ENCODE data around the gene BMP10. TPM values are rescaled to one million over a fixed set of nuclear protein-coding genes. Genes with fewer than 3 reads are reported as not detected.

The BMP10 gene
- total RNA-seq, 1 donor from 2014 or later, result not detected

DNA sequence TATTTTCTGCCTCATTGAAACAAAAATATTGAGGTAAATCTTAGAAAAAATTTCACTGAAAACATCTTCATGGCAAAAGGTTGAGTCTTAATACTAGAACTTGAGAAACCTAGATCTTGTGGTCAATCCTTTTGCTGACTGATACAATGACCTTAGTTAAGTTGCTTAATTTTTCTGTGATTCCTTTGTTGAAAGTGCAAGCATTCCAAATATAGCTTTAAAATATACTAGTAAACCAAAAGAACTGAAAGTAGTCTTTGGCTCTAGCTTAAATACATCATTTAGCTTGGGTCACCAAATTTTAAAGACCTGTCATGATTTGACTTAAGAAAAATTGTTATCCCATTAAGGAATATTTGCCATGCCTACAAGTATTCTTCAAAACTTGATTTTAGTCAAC lies 16.7 kb downstream of the BMP10 start:
- H3K27ac ChIP-seq, result no peak overlapping the region
- no peaks in the 10 kb centered on the region for H3F3A ChIP-seq (ENCODE audit: low read depth)
- H3K4me2 ChIP-seq, result no peak overlapping the region
- no peaks in the 10 kb centered on the region for H3K36me3 ChIP-seq
- H3K4me3 ChIP-seq, result no peak overlapping the region
- Mint-ChIP-seq H3K27ac (no peak overlapping the region), H3K4me3 (no peak overlapping the region), H3K36me3 (no peaks in the 10 kb centered on the region), H3K4me1 (peaks cover 2% of the 10 kb centered on the region), H3K9me3 (no peaks in the 10 kb centered on the region), H3K27me3 (ENCODE audit: insufficient read depth, low read depth) (no peaks in the 10 kb centered on the region)
- no peak overlapping the region for H3K9ac ChIP-seq
- no peak overlapping the region for H2AFZ ChIP-seq (replicated peaks)
- no peaks in the 10 kb centered on the region for H3K27me3 ChIP-seq
- H3K79me2 ChIP-seq (ENCODE audit: low read depth), result no peaks in the 10 kb centered on the region
- H3K9me3 ChIP-seq (ENCODE audit: low read depth), result no peaks in the 10 kb centered on the region
- DNase-seq (ENCODE audit: low spot score), result no peak
- H4K20me1 ChIP-seq (ENCODE audit: low read depth), result no peaks in the 10 kb centered on the region
- peaks cover 6% of the 10 kb centered on the region for H3K4me1 ChIP-seq
- TF ChIP-seq CTCF (IDR thresholded peaks at IDR 0.05) (no peak), EZH2 (IDR thresholded peaks at IDR 0.05) (no peak), EZH2phosphoT487 (IDR thresholded peaks at IDR 0.05) (no peak)

GRCh38 chr2:68853915-68854314 lies 17.3 kb downstream of the BMP10 start:
- H3K79me2 ChIP-seq (ENCODE audit: low read depth), result no peaks in the 10 kb centered on the region
- H3K4me1 Mint-ChIP-seq, result no peaks in the 10 kb centered on the region
- H3K9me3 ChIP-seq (ENCODE audit: low read depth), result no peaks in the 10 kb centered on the region
- no peak overlapping the region for H2AFZ ChIP-seq (replicated peaks)
- no peaks in the 10 kb centered on the region for H3K9me3 Mint-ChIP-seq
- no peaks in the 10 kb centered on the region for H3K36me3 Mint-ChIP-seq
- H3K9ac ChIP-seq, result no peak overlapping the region
- no peak overlapping the region for H3K4me3 ChIP-seq
- H3F3A ChIP-seq (ENCODE audit: low read depth), result no peaks in the 10 kb centered on the region
- H3K27me3 Mint-ChIP-seq (ENCODE audit: insufficient read depth, low read depth), result no peaks in the 10 kb centered on the region
- H3K36me3 ChIP-seq, result no peaks in the 10 kb centered on the region
- no peak overlapping the region for H3K4me3 Mint-ChIP-seq
- no peaks in the 10 kb centered on the region for H4K20me1 ChIP-seq (ENCODE audit: low read depth)
- H3K27ac ChIP-seq, result no peak overlapping the region
- no peaks in the 10 kb centered on the region for H3K27me3 ChIP-seq
- H3K27ac Mint-ChIP-seq, result no peak overlapping the region
- H3K4me1 ChIP-seq, result peaks cover 2% of the 10 kb centered on the region
- no peak for DNase-seq (ENCODE audit: low spot score)
- no peak overlapping the region for H3K4me2 ChIP-seq
- TF ChIP-seq CTCF (IDR thresholded peaks at IDR 0.05) (no peak), EZH2 (IDR thresholded peaks at IDR 0.05) (no peak), EZH2phosphoT487 (IDR thresholded peaks at IDR 0.05) (no peak)

DNA sequence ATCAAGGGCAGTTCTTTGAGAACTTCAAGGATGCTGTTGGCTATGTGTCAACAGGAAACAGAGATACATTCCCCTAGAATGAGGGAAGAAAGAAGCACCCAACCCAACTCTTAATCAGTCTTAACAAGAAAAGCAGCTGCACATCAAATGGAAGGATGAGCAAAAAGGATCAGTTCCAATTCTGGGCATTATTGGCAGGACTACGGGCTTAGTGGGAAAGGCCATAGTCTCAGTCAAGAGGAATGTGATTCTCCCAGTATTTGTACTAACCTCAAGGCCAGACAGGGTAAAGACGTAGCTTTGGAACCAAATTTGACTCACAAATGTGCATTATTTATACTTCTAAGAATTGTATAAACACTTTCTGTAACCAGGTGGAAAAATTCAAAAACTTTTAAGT lies 18.2 kb downstream of the BMP10 start:
- H3K9me3 Mint-ChIP-seq, result no peaks in the 10 kb centered on the region
- H3K9me3 ChIP-seq (ENCODE audit: low read depth), result no peaks in the 10 kb centered on the region
- no peak for TF ChIP-seq EZH2phosphoT487 (IDR thresholded peaks at IDR 0.05)
- no peak overlapping the region for H3K4me3 ChIP-seq
- no peak overlapping the region for H3K27ac ChIP-seq
- no peaks in the 10 kb centered on the region for H3K36me3 Mint-ChIP-seq
- no peaks in the 10 kb centered on the region for H3F3A ChIP-seq (ENCODE audit: low read depth)
- H3K4me1 ChIP-seq, result no peaks in the 10 kb centered on the region
- no peak for DNase-seq (ENCODE audit: low spot score)
- H3K4me1 Mint-ChIP-seq, result no peaks in the 10 kb centered on the region
- no peaks in the 10 kb centered on the region for H4K20me1 ChIP-seq (ENCODE audit: low read depth)
- H3K79me2 ChIP-seq (ENCODE audit: low read depth), result no peaks in the 10 kb centered on the region
- no peaks in the 10 kb centered on the region for H3K27me3 ChIP-seq
- no peak overlapping the region for H2AFZ ChIP-seq (replicated peaks)
- no peak overlapping the region for H3K9ac ChIP-seq
- H3K4me3 Mint-ChIP-seq, result no peak overlapping the region
- H3K27me3 Mint-ChIP-seq (ENCODE audit: insufficient read depth, low read depth), result no peaks in the 10 kb centered on the region
- H3K36me3 ChIP-seq, result no peaks in the 10 kb centered on the region
- H3K27ac Mint-ChIP-seq, result no peak overlapping the region
- no peak overlapping the region for H3K4me2 ChIP-seq

GRCh38 chr2:68850524-68850923 lies 20.7 kb downstream of the BMP10 start:
- H3K4me3 Mint-ChIP-seq, result no peak overlapping the region
- Histone ChIP-seq H3K4me2 (no peak overlapping the region), H3K27me3 (no peaks in the 10 kb centered on the region), H2AFZ (replicated peaks) (no peak overlapping the region), H3K9me3 (ENCODE audit: low read depth) (no peaks in the 10 kb centered on the region), H3K9ac (no peak overlapping the region), H3K4me1 (no peaks in the 10 kb centered on the region), H4K20me1 (ENCODE audit: low read depth) (no peaks in the 10 kb centered on the region), H3K27ac (no peak overlapping the region), H3F3A (ENCODE audit: low read depth) (no peaks in the 10 kb centered on the region), H3K4me3 (no peak overlapping the region), H3K79me2 (ENCODE audit: low read depth) (no peaks in the 10 kb centered on the region), H3K36me3 (no peaks in the 10 kb centered on the region)
- H3K36me3 Mint-ChIP-seq, result no peaks in the 10 kb centered on the region
- no peak for DNase-seq (ENCODE audit: low spot score)
- no peak for TF ChIP-seq CTCF (IDR thresholded peaks at IDR 0.05)
- TF ChIP-seq EZH2phosphoT487 (IDR thresholded peaks at IDR 0.05), result no peak
- TF ChIP-seq EZH2 (IDR thresholded peaks at IDR 0.05), result no peak
- H3K27ac Mint-ChIP-seq, result no peak overlapping the region
- no peaks in the 10 kb centered on the region for H3K9me3 Mint-ChIP-seq
- H3K4me1 Mint-ChIP-seq, result no peaks in the 10 kb centered on the region
- H3K27me3 Mint-ChIP-seq (ENCODE audit: insufficient read depth, low read depth), result no peaks in the 10 kb centered on the region

Data from neural progenitor cell (in vitro differentiated cells).